Ovary (tissue), 3 donors: ENCODE results near the gene KIF26B.

Experiments
- CTCF ChIP-seq, 3 donors: fragments of 450-650 bp in 2 of 3; fragments of 200-600 bp in 1 of 3; IDR thresholded peaks; one replicate each; pipeline versions ENCODE4 v1.5.1 to v1.8.0; 2016 to 2022; ENCODE audit warnings: antibody characterized with exemption in 3 of 3, mild to moderate bottlenecking in 1 of 3
- EP300 ChIP-seq: sonication (generic); formaldehyde crosslinking; IDR thresholded peaks from one replicate; pipeline ENCODE4 v1.6.1; 2017; ENCODE audit warnings: antibody characterized with exemption
- POLR2A ChIP-seq: fragments of 450-650 bp; IDR thresholded peaks from one replicate; pipeline ENCODE4 v1.6.1; 2017; ENCODE audit warnings: antibody characterized with exemption, mild to moderate bottlenecking, moderate library complexity
- donor health status: DM: no; HTN: no; CAD: no.

- TF ChIP-seq POLR2A (no peak), CTCF (IDR thresholded peaks at IDR 0.05) (no peak), EP300 (no peak)
Measured at GRCh38 chr1:245290836-245291235, 136.1 kb downstream of the KIF26B start.
